Testis (tissue), 3 donors: ENCODE data around the gene GPNMB. TPM values are rescaled to one million over a fixed set of nuclear protein-coding genes. Genes with fewer than 3 reads are reported as not detected.

Experiments used
- DNase-seq: peaks from one replicate; pipeline ENCODE4 v3.0.0-alpha.2; 2019
- H3K27ac ChIP-seq, 2 donors: fragments of 200-600 bp; sonication (generic); one replicate each; pipeline ENCODE4 v1.5.1; 2019
- H3K27me3 ChIP-seq: fragments of 200-600 bp; sonication (generic); one replicate; pipeline ENCODE4 v1.5.1; 2019
- H3K36me3 ChIP-seq: fragments of 200-600 bp; sonication (generic); one replicate; pipeline ENCODE4 v1.5.1; 2017; ENCODE audit warnings: low read depth; ENCODE audit errors: missing control alignments
- H3K4me1 ChIP-seq: fragments of 200-600 bp; sonication (generic); one replicate; pipeline ENCODE4 v1.5.1; 2019
- H3K4me3 ChIP-seq, 2 donors: fragments of 200-600 bp; sonication (generic); one replicate each; pipeline ENCODE4 v1.5.1; 2017 to 2019
- H3K9me3 ChIP-seq: fragments of 200-600 bp; sonication (generic); one replicate; pipeline ENCODE4 v1.5.1; 2017
- CTCF ChIP-seq, 3 experiments: fragments of 450-650 bp in 2 of 3; fragments of 200-600 bp in 1 of 3; sonication (generic) in 1 of 3; IDR thresholded peaks; one replicate each; pipeline ENCODE4 v1.5.1; 2016 to 2019; ENCODE audit warnings: antibody characterized with exemption in 3 of 3, mild to moderate bottlenecking in 2 of 3, moderate library complexity in 1 of 3
- POLR2A ChIP-seq: fragments of 450-650 bp; IDR thresholded peaks from one replicate; pipeline ENCODE4 v1.6.1; 2017; ENCODE audit warnings: antibody characterized with exemption, mild to moderate bottlenecking, moderate library complexity
- WGBS, 2 donors: methylation state at CpG; one replicate each; pipeline ENCODE4 v1.1.5; 2018; 5-methylcytosine and 5-hydroxymethylcytosine counted together
- intact Hi-C: fragments of 100-400 bp; cut with DNase I; formaldehyde crosslinking; loops from one replicate; pipeline ENCODE4 v1.15.1; 2023; ENCODE audit warnings: low total_unique reads
- polyA plus RNA-seq: library from polyadenylated mRNA; stranded (reverse); fragments of 350-450 nt; fragmentation: Illumina TruSeq; extraction: RNeasy Lipid Tissue Mini Kit (QIAGEN cat#74804); gene quantifications from one replicate; pipeline ENCODE4 v1.2.3, GENCODE V29; 2014; ENCODE audit warnings: low read depth, low replicate concordance; ENCODE audit not compliant: insufficient read depth
- total RNA-seq, 2 donors: library from RNA; depleted of rRNA; stranded (reverse); fragments of >200 nt; gene quantifications; one replicate each; pipeline ENCODE4 v1.2.3, GENCODE V29; 2016

GPNMB gene
- total and polyA plus RNA-seq, 3 donors from 2014 or later = 15.6 to 81.9 (median 33.6) TPM

- Histone ChIP-seq H3K9me3 (no peaks in the 10 kb centered on the region), H3K4me1 (no peaks in the 10 kb centered on the region), H3K27me3 (no peaks in the 10 kb centered on the region), H3K4me3 (no peak overlapping the region), H3K27ac (no peak overlapping the region), H3K36me3 (no peaks in the 10 kb centered on the region)
- DNase-seq = peak; percentile 30
- no peak for TF ChIP-seq POLR2A
- TF ChIP-seq CTCF (IDR thresholded peaks at IDR 0.05) = no peak
- WGBS, 2 donors = 76 to 77% methylated on average over 3 of the region's 3 CpGs
- intact Hi-C loops = no loop called here
These were observed 45.5 kb downstream of the GPNMB start for GRCh38 chr7:23291957-23292560.

- Histone ChIP-seq H3K4me3 (no peak overlapping the region), H3K27me3 (no peaks in the 10 kb centered on the region), H3K9me3 (no peaks in the 10 kb centered on the region), H3K4me1 (no peaks in the 10 kb centered on the region), H3K27ac (no peak overlapping the region), H3K36me3 (no peaks in the 10 kb centered on the region)
- intact Hi-C loops = no loop called here
- WGBS, 2 donors = 92 to 95% methylated on average over 4 of the region's 4 CpGs
- TF ChIP-seq POLR2A (no peak), CTCF (IDR thresholded peaks at IDR 0.05) (no peak)
- no peak for DNase-seq
These were observed 46.0 kb downstream of the GPNMB start for GRCh38 chr7:23292623-23293022.

DNA sequence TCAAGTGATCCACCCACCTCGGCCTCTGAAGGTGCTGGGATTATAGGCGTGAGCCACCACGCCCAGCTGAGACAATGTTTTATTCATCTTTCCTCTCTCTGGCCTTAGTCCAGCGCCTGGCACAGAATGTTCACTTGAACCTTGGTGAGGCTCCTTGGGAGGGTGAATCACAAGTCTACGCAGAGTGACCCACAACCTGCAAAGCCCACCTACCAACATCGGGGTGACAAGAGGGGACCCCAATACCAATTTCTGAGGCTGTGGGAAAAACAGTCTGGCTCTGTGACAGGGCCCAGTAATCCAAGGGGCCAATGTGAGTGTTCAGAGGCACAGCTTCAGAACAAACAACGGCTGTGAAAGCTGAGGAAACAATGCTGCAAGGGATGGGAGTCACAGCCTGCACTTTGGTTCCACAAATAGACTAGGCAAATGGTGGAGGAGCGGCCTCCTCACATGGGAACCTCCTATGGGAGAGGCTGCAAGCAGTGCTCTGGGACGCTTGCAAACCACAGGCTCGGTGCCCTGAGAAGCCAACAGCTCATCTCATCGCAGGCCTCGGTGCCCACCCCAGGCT lies 47.0 kb downstream of the GPNMB start:
- Histone ChIP-seq H3K27ac (no peak overlapping the region), H3K4me1 (peaks cover 6% of the 10 kb centered on the region), H3K9me3 (no peaks in the 10 kb centered on the region), H3K27me3 (no peaks in the 10 kb centered on the region), H3K4me3 (no peak overlapping the region), H3K36me3 (no peaks in the 10 kb centered on the region)
- intact Hi-C loops = no loop called here
- TF ChIP-seq POLR2A (no peak), CTCF (IDR thresholded peaks at IDR 0.05) (no peak)
- 75 to 77% methylated on average over 12 of the region's 12 CpGs for WGBS, 2 donors
- DNase-seq = no peak

GRCh38 chr7:23294549-23295400 lies 48.2 kb downstream of the GPNMB start:
- intact Hi-C loops = no loop called here
- H3K27me3 ChIP-seq = no peaks in the 10 kb centered on the region
- H3K4me3 ChIP-seq = no peak overlapping the region
- H3K9me3 ChIP-seq = no peaks in the 10 kb centered on the region
- H3K36me3 ChIP-seq = no peaks in the 10 kb centered on the region
- DNase-seq = no peak
- H3K4me1 ChIP-seq = peaks cover 7% of the 10 kb centered on the region
- TF ChIP-seq CTCF (IDR thresholded peaks at IDR 0.05) (no peak), POLR2A (no peak)
- WGBS, 2 donors = 81 to 82% methylated on average over 6 of the region's 6 CpGs
- no peak overlapping the region for H3K27ac ChIP-seq
